B cell (primary cell): Measurements from ENCODE around the gene OBP2B. TPM values are rescaled to one million over a fixed set of nuclear protein-coding genes. Genes with fewer than 3 reads are reported as not detected.

Experiments
- ATAC-seq: fragments of 200-7000 bp; cut with Tn5 transposase; one replicate; pipeline ENCODE4 v1.10.0; 2021; ENCODE audit warnings: low read depth, mild to moderate bottlenecking, moderate number of reproducible peaks, moderate library complexity
- CTCF ChIA-PET: fragments of 350-600 bp; sonication (Branson Sonifier 250); formaldehyde crosslinking; loops from one replicate; lab custom pipeline; 2021; ENCODE audit warnings: antibody characterized with exemption, inconsistent platforms; lab: Charles Lee
- POLR2A ChIA-PET: fragments of 350-600 bp; sonication (Branson Sonifier 250); formaldehyde crosslinking; loops from one replicate; lab custom pipeline; 2021; ENCODE audit warnings: antibody characterized with exemption; lab: Charles Lee
- DNase-seq: peaks from one replicate; pipeline ENCODE4 v3.0.0; 2013
- H2AFZ ChIP-seq: 2 replicates; pipeline ENCODE4 v1.6.1; 2012; ENCODE audit warnings: mild to moderate bottlenecking, low read depth, low read length; ENCODE audit not compliant: insufficient read depth, poor library complexity, severe bottlenecking
- H3K27ac ChIP-seq, 2 donors: 1 replicate in 1 of 2; 2 replicates in 1 of 2; pipeline ENCODE4 v1.5.1; 2012 to 2013; ENCODE audit warnings: low read length in 2 of 2, mild to moderate bottlenecking in 2 of 2, moderate library complexity in 1 of 2
- H3K27me3 ChIP-seq, 4 experiments: fragments of 200-600 bp in 1 of 4; sonication (generic) in 1 of 4; replicated peaks in 1 of 4; 1 replicate in 2 of 4; 2 replicates in 2 of 4; pipeline versions ENCODE4 v1.6.1 to v1.7.0; 2013 to 2016; ENCODE audit warnings: low read length in 3 of 4, mild to moderate bottlenecking in 2 of 4, mixed read lengths in 1 of 4, moderate library complexity in 1 of 4; ENCODE audit not compliant: insufficient read depth in 4 of 4, control insufficient read depth in 3 of 4; ENCODE audit errors: control extremely low read depth in 1 of 4
- H3K36me3 ChIP-seq, 2 experiments: replicated peaks in 1 of 2; 1 replicate in 1 of 2; 2 replicates in 1 of 2; pipeline versions ENCODE4 v1.6.1 to v1.7.1; 2013; ENCODE audit warnings: low read length in 1 of 2; ENCODE audit not compliant: insufficient read depth in 2 of 2, control insufficient read depth in 1 of 2; ENCODE audit errors: control extremely low read depth in 1 of 2, extremely low read depth in 1 of 2
- H3K4me1 ChIP-seq, 2 donors: fragments of 200-600 bp in 1 of 2; sonication (generic) in 1 of 2; 1 replicate in 1 of 2; 2 replicates in 1 of 2; pipeline versions ENCODE4 v1.5.1 to v1.6.1; 2013 to 2017; ENCODE audit warnings: low read length in 2 of 2; ENCODE audit not compliant: control insufficient read depth in 2 of 2, insufficient read depth in 2 of 2
- H3K4me2 ChIP-seq: replicated peaks from 2 replicates; pipeline ENCODE3; 2012; ENCODE audit warnings: mild to moderate bottlenecking, low read depth, low read length; ENCODE audit not compliant: poor library complexity, severe bottlenecking
- H3K4me3 ChIP-seq, 5 experiments: fragments of 200-600 bp in 1 of 5; sonication (generic) in 1 of 5; 1 replicate in 3 of 5; 2 replicates in 2 of 5; pipeline versions ENCODE4 v1.5.1 to v1.7.0; 2011 to 2016; ENCODE audit warnings: low read length in 4 of 5, mild to moderate bottlenecking in 4 of 5, low read depth in 2 of 5, control low read depth in 1 of 5, moderate library complexity in 1 of 5; ENCODE audit not compliant: insufficient read depth in 1 of 5; ENCODE audit errors: control extremely low read depth in 1 of 5, extremely low read depth in 1 of 5
- H3K79me2 ChIP-seq: fragments of 200-600 bp; sonication (generic); one replicate; pipeline ENCODE4 v1.6.0; 2016; ENCODE audit warnings: low read length; ENCODE audit not compliant: control insufficient read depth, insufficient read depth
- H3K9ac ChIP-seq: fragments of 200-600 bp; sonication (generic); 2 replicates; pipeline ENCODE4 v1.6.1; 2017; ENCODE audit warnings: mild to moderate bottlenecking, low read length, moderate library complexity
- H3K9me3 ChIP-seq, 3 donors: one replicate each; pipeline versions ENCODE4 v1.6.1 to v1.7.1; 2013; ENCODE audit warnings: low read length in 2 of 3; ENCODE audit not compliant: control insufficient read depth in 2 of 3, insufficient read depth in 1 of 3; ENCODE audit errors: control extremely low read depth in 1 of 3
- H4K20me1 ChIP-seq: 2 replicates; pipeline ENCODE4 v1.6.0; 2012; ENCODE audit warnings: mild to moderate bottlenecking, low read length; ENCODE audit not compliant: insufficient read depth, control insufficient read depth, poor library complexity, severe bottlenecking
- H3K27ac Mint-ChIP-seq: one replicate; pipeline ENCODE4 v1.8.0; 2021; ENCODE audit warnings: mixed read lengths
- H3K27me3 Mint-ChIP-seq: one replicate; pipeline ENCODE4 v1.8.0; 2021; ENCODE audit warnings: mixed read lengths
- H3K4me1 Mint-ChIP-seq: one replicate; pipeline ENCODE4 v1.8.0; 2021; ENCODE audit warnings: mixed read lengths
- H3K4me3 Mint-ChIP-seq: one replicate; pipeline ENCODE4 v1.8.0; 2021; ENCODE audit warnings: mixed read lengths
- H3K9me3 Mint-ChIP-seq: one replicate; pipeline ENCODE4 v1.8.0; 2022; ENCODE audit warnings: mixed read lengths; ENCODE audit not compliant: insufficient read depth
- CTCF ChIP-seq: fragments of 200-600 bp; IDR thresholded peaks from one replicate; pipeline ENCODE4 v1.8.0; 2022; ENCODE audit warnings: antibody characterized with exemption, mild to moderate bottlenecking
- EZH2 ChIP-seq: IDR thresholded peaks from 2 replicates; pipeline ENCODE4 v1.6.1; 2012; ENCODE audit warnings: borderline replicate concordance, low read depth, mild to moderate bottlenecking, moderate library complexity, low read length; ENCODE audit not compliant: insufficient read depth, poor library complexity, severe bottlenecking
- WGBS: methylation state at CpG from one replicate; pipeline ENCODE4 v1.1.5; 2013; ENCODE audit warnings: missing lambda C conversion rate; ENCODE audit not compliant: insufficient coverage; 5-methylcytosine and 5-hydroxymethylcytosine counted together
- intact Hi-C: fragments of 100-400 bp; cut with micrococcal nuclease; formaldehyde crosslinking; loops from one replicate; pipeline ENCODE4 v1.10.0; 2022
- polyA plus RNA-seq: library from polyadenylated mRNA; depleted of rRNA; stranded (reverse); fragments of >200 nt; gene quantifications from 2 replicates; pipeline ENCODE4 v1.2.3, GENCODE V29; 2012
- total RNA-seq, 2 donors: library from RNA; stranded (reverse); fragments of 120-200 nt in 1 of 2; gene quantifications; 1 replicate in 1 of 2; 2 replicates in 1 of 2; pipeline versions ENCODE4 v1.2.3 to v1.2.4, GENCODE V29; 2013 to 2022

Gene OBP2B
- total and polyA plus RNA-seq, 2 donors (not counting 1 experiment from before 2014, with no cell fraction given): not detected

GRCh38 chr9:133194597-133194996 is 14.5 kb downstream of the OBP2B start:
- no peak overlapping the region for H3K4me2 ChIP-seq
- intact Hi-C loops: no loop called here
- H2AFZ ChIP-seq: no peak overlapping the region
- TF ChIP-seq CTCF (no peak), EZH2 (no peak)
- H4K20me1 ChIP-seq: no peaks in the 10 kb centered on the region
- H3K27me3 Mint-ChIP-seq: peaks cover 28% of the 10 kb centered on the region
- no peak for ATAC-seq
- DNase-seq: no peak
- H3K9ac ChIP-seq: no peak overlapping the region
- no peak overlapping the region for H3K4me3 Mint-ChIP-seq
- H3K36me3 ChIP-seq: no peaks in the 10 kb centered on the region
- H3K4me1 ChIP-seq: no peaks in the 10 kb centered on the region
- 80% methylated on average over 1 of the region's 4 CpGs for WGBS
- peaks cover 0 to 5% (median 0%) of the 10 kb centered on the region in 3 donors for H3K9me3 ChIP-seq
- H3K27ac Mint-ChIP-seq: no peak overlapping the region
- H3K9me3 Mint-ChIP-seq: no peaks in the 10 kb centered on the region
- H3K4me1 Mint-ChIP-seq: no peaks in the 10 kb centered on the region
- peaks cover 0 to 4% (median 0%) of the 10 kb centered on the region in 4 experiments for H3K27me3 ChIP-seq
- H3K27ac ChIP-seq: no peak overlapping the region
- no peaks in the 10 kb centered on the region for H3K79me2 ChIP-seq
- CTCF ChIA-PET: interaction anchor here (0.7 kb wide), 1 partner anchor 9 kb away, joined by 3 read pairs; no protein-coding TSS in a partner anchor
- H3K4me3 ChIP-seq: no peak overlapping the region
- POLR2A ChIA-PET: no interaction called here

DNA sequence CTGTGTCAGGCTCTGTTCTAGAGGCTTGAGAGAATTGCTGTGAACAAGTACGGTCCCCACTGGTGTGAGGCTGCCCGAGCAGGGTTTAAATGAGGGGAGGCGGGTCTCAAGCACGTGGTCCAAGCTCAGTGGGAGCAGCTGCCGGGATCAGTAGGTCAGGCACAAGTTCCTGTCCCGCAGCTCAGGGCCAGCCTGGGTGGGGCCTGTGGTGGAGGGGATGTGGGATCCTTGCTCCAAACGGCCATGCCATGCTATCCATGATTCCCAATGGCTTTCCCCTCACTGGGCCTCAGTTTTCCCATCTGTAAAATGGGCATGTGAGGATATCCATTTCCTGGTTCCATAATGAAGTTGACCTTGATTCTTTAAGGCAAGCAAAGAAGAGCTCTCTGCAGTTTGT is 17.1 kb downstream of the OBP2B start:
- no peak overlapping the region for H3K27ac Mint-ChIP-seq
- Histone ChIP-seq H4K20me1 (no peaks in the 10 kb centered on the region), H3K9ac (no peak overlapping the region), H2AFZ (no peak overlapping the region), H3K4me3 (no peak overlapping the region), H3K4me2 (no peak overlapping the region), H3K27me3 (peaks cover 0 to 8% (median 3%) of the 10 kb centered on the region in 4 experiments), H3K79me2 (no peaks in the 10 kb centered on the region), H3K36me3 (no peaks in the 10 kb centered on the region), H3K27ac (no peak overlapping the region), H3K4me1 (no peaks in the 10 kb centered on the region), H3K9me3 (peaks cover 0 to 10% (median 0%) of the 10 kb centered on the region in 3 donors)
- TF ChIP-seq EZH2 (no peak), CTCF (no peak)
- intact Hi-C loops: no loop called here
- H3K4me3 Mint-ChIP-seq: no peak overlapping the region
- H3K27me3 Mint-ChIP-seq: peaks cover 35% of the 10 kb centered on the region
- no peaks in the 10 kb centered on the region for H3K9me3 Mint-ChIP-seq
- ATAC-seq (no peak), DNase-seq (no peak)
- ChIA-PET CTCF (no interaction called here), POLR2A (no interaction called here)
- no peaks in the 10 kb centered on the region for H3K4me1 Mint-ChIP-seq
- WGBS: 84% methylated on average over 6 of the region's 7 CpGs
